SK-N-MC (cell line): ENCODE data around the gene CPNE5.

Experiments used
- EZH2 ChIP-seq: fragments of 200-600 bp; sonication (generic); IDR thresholded peaks from one replicate; pipeline ENCODE4 v1.6.1; 2017; ENCODE audit warnings: antibody characterized with exemption
- POLR2AphosphoS5 ChIP-seq: IDR thresholded peaks from 2 replicates; pipeline ENCODE4 v1.6.1; 2012; ENCODE audit warnings: mild to moderate bottlenecking, low read depth, low read length, borderline replicate concordance

GRCh38 chr6:36745836-36746235, 93.4 kb downstream of the CPNE5 start:
- no peak for TF ChIP-seq POLR2AphosphoS5
- TF ChIP-seq EZH2 = no peak
